H1 (cell line): ENCODE results near the gene SCNM1. TPM values are rescaled to one million over a fixed set of nuclear protein-coding genes. Genes with fewer than 3 reads are reported as not detected.

ENCODE experiments used
- CBX5 ChIP-seq: fragments of 300-800, 300-1000 bp; sonication (generic); IDR thresholded peaks from 2 replicates; pipeline ENCODE4 v1.7.1; 2016; ENCODE audit warnings: antibody characterized with exemption, low read length, low read depth
- GABPA ChIP-seq: IDR thresholded peaks from 2 replicates; pipeline ENCODE4 v1.6.1; 2011; ENCODE audit warnings: mild to moderate bottlenecking, low read length, moderate library complexity, borderline replicate concordance; ENCODE audit not compliant: insufficient read depth
- NRF1 ChIP-seq: IDR thresholded peaks from 2 replicates; pipeline ENCODE4 v1.6.1; 2011; ENCODE audit warnings: mild to moderate bottlenecking, low read depth, low read length, improper control_type of control experiment
- PHF8 ChIP-seq: fragments of 200-600 bp; sonication (generic); conservative IDR thresholded peaks from 2 replicates; pipeline ENCODE4 v1.7.1; 2012; ENCODE audit warnings: low read depth, mild to moderate bottlenecking, inconsistent platforms, low read length, moderate library complexity
- SP4 ChIP-seq: IDR thresholded peaks from 2 replicates; pipeline ENCODE4 v1.6.1; 2012; ENCODE audit warnings: low read length, inconsistent platforms
- polyA plus RNA-seq, 7 experiments: library from polyadenylated mRNA; depleted of rRNA in 3 of 7; stranded (reverse) in 5 of 7; unstranded in 2 of 7; fragments of >200 nt in 5 of 7; fragments of 200-250 nt in 2 of 7; gene quantifications; 1 replicate in 5 of 7; 2 replicates in 1 of 7; 4 replicates in 1 of 7; pipeline versions ENCODE4 v1.2.1 to v1.2.3, GENCODE V29; 2011 to 2013; ENCODE audit warnings: missing spikeins in 2 of 7, mixed read lengths in 2 of 7
- total RNA-seq: library from RNA; stranded (reverse); fragmentation: NEBNext Ultra II Directional; extraction: Animal tissue kit (Norgen Biotek cat#: 25700); gene quantifications from 2 replicates; pipeline ENCODE4 v1.2.1, GENCODE V29; 2021
- TF ChIP-seq, protein P1 (sequence below): IDR thresholded peaks from 2 replicates; pipeline ENCODE4 v1.6.1; 2011; ENCODE audit warnings: low read length, improper control_type of control experiment
- TF ChIP-seq, protein P2 (sequence below): fragments of 300-600 bp; sonication (generic); IDR thresholded peaks from 2 replicates; pipeline ENCODE4 v1.7.1; 2012; ENCODE audit warnings: low read length, moderate library complexity, mild to moderate bottlenecking, inconsistent platforms; ENCODE audit not compliant: insufficient replicate concordance
- TF ChIP-seq, protein P3 (sequence below): IDR thresholded peaks from 2 replicates; pipeline ENCODE4 v1.6.1; 2011; ENCODE audit warnings: low read depth, mild to moderate bottlenecking, low read length; ENCODE audit not compliant: insufficient read depth

SCNM1 gene
- total and polyA plus RNA-seq, 2 of the 8 experiments (the other 6 are each of a cell fraction or from before 2014, with no cell fraction given) = 13.6 to 46.2 TPM

DNA sequence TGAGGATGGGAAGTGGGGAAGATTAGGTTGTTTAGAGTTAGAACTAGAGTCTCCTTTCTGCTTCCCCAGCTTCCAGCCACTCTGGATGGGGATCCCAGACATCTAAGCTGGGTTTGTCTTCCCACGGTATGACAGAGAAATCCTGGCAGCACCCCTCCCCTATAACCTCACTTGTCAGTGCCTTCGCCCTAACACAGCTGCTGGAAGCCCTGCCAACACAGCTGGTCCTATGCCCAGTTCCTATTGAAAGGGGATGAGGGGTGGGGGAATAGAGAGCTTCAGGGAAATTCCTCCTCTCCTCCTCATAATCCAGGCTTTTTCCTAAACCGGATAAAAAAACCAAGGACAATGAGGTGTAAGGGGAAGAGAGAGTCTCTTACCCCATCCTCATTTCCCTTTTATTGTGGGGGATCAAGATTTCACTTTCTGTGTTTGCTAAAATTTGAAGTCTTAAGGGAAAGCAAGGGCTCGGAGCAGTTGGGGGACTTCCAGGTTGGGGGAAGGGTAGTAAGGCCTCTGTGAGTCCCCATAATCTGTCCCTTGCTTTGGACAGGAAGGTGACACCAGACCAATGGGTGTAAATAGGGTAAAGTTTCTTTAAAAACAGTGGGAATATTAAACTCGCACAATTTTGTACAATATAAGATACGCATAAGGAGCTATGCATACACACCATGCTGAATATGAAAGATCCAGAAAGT, 9.2 kb downstream of the SCNM1 start (continued):
- TF ChIP-seq CBX5 = no peak
- TF ChIP-seq GABPA = no peak
- no peak for TF ChIP-seq SP4
- no peak for TF ChIP-seq PHF8
- TF ChIP-seq, protein P1, sequence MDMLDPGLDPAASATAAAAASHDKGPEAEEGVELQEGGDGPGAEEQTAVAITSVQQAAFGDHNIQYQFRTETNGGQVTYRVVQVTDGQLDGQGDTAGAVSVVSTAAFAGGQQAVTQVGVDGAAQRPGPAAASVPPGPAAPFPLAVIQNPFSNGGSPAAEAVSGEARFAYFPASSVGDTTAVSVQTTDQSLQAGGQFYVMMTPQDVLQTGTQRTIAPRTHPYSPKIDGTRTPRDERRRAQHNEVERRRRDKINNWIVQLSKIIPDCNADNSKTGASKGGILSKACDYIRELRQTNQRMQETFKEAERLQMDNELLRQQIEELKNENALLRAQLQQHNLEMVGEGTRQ = no peak
- TF ChIP-seq, protein P2, sequence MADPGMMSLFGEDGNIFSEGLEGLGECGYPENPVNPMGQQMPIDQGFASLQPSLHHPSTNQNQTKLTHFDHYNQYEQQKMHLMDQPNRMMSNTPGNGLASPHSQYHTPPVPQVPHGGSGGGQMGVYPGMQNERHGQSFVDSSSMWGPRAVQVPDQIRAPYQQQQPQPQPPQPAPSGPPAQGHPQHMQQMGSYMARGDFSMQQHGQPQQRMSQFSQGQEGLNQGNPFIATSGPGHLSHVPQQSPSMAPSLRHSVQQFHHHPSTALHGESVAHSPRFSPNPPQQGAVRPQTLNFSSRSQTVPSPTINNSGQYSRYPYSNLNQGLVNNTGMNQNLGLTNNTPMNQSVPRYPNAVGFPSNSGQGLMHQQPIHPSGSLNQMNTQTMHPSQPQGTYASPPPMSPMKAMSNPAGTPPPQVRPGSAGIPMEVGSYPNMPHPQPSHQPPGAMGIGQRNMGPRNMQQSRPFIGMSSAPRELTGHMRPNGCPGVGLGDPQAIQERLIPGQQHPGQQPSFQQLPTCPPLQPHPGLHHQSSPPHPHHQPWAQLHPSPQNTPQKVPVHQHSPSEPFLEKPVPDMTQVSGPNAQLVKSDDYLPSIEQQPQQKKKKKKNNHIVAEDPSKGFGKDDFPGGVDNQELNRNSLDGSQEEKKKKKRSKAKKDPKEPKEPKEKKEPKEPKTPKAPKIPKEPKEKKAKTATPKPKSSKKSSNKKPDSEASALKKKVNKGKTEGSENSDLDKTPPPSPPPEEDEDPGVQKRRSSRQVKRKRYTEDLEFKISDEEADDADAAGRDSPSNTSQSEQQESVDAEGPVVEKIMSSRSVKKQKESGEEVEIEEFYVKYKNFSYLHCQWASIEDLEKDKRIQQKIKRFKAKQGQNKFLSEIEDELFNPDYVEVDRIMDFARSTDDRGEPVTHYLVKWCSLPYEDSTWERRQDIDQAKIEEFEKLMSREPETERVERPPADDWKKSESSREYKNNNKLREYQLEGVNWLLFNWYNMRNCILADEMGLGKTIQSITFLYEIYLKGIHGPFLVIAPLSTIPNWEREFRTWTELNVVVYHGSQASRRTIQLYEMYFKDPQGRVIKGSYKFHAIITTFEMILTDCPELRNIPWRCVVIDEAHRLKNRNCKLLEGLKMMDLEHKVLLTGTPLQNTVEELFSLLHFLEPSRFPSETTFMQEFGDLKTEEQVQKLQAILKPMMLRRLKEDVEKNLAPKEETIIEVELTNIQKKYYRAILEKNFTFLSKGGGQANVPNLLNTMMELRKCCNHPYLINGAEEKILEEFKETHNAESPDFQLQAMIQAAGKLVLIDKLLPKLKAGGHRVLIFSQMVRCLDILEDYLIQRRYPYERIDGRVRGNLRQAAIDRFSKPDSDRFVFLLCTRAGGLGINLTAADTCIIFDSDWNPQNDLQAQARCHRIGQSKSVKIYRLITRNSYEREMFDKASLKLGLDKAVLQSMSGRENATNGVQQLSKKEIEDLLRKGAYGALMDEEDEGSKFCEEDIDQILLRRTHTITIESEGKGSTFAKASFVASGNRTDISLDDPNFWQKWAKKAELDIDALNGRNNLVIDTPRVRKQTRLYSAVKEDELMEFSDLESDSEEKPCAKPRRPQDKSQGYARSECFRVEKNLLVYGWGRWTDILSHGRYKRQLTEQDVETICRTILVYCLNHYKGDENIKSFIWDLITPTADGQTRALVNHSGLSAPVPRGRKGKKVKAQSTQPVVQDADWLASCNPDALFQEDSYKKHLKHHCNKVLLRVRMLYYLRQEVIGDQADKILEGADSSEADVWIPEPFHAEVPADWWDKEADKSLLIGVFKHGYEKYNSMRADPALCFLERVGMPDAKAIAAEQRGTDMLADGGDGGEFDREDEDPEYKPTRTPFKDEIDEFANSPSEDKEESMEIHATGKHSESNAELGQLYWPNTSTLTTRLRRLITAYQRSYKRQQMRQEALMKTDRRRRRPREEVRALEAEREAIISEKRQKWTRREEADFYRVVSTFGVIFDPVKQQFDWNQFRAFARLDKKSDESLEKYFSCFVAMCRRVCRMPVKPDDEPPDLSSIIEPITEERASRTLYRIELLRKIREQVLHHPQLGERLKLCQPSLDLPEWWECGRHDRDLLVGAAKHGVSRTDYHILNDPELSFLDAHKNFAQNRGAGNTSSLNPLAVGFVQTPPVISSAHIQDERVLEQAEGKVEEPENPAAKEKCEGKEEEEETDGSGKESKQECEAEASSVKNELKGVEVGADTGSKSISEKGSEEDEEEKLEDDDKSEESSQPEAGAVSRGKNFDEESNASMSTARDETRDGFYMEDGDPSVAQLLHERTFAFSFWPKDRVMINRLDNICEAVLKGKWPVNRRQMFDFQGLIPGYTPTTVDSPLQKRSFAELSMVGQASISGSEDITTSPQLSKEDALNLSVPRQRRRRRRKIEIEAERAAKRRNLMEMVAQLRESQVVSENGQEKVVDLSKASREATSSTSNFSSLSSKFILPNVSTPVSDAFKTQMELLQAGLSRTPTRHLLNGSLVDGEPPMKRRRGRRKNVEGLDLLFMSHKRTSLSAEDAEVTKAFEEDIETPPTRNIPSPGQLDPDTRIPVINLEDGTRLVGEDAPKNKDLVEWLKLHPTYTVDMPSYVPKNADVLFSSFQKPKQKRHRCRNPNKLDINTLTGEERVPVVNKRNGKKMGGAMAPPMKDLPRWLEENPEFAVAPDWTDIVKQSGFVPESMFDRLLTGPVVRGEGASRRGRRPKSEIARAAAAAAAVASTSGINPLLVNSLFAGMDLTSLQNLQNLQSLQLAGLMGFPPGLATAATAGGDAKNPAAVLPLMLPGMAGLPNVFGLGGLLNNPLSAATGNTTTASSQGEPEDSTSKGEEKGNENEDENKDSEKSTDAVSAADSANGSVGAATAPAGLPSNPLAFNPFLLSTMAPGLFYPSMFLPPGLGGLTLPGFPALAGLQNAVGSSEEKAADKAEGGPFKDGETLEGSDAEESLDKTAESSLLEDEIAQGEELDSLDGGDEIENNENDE = no peak
- TF ChIP-seq NRF1 = no peak
- TF ChIP-seq, protein P3, sequence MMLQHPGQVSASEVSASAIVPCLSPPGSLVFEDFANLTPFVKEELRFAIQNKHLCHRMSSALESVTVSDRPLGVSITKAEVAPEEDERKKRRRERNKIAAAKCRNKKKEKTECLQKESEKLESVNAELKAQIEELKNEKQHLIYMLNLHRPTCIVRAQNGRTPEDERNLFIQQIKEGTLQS = no peak
